K562 (cell line): ENCODE results near the gene IL12RB1. TPM values are rescaled to one million over a fixed set of nuclear protein-coding genes. Genes with fewer than 3 reads are reported as not detected.

ENCODE experiments used
- BACH1 ChIP-seq: fragments of 200-800 bp; sonication (Bioruptor generic); IDR thresholded peaks from 2 replicates; pipeline ENCODE4 v1.6.1; 2016; ENCODE audit warnings: missing genetic modification characterization, missing compliant biosample characterization
- BCOR ChIP-seq: fragments of 450-650 bp; IDR thresholded peaks from 2 replicates; pipeline ENCODE4 v1.6.1; 2016
- CBX5 ChIP-seq: IDR thresholded peaks from 2 replicates; pipeline ENCODE4 v1.6.1; 2014; ENCODE audit warnings: low read depth, borderline replicate concordance
- CC2D1A ChIP-seq: fragments of 450-650 bp; IDR thresholded peaks from 2 replicates; pipeline ENCODE4 v1.6.1; 2017; ENCODE audit warnings: mild to moderate bottlenecking
- ETV5 ChIP-seq: sonication (generic); formaldehyde crosslinking; IDR thresholded peaks from 2 replicates; pipeline ENCODE4 v1.4.0; 2020; ENCODE audit warnings: low read depth, mild to moderate bottlenecking, missing genetic modification reagents
- ETV6 ChIP-seq, 3 experiments: fragments of 150-350 bp in 1 of 3; sonication (generic) in 1 of 3; formaldehyde crosslinking in 1 of 3; IDR thresholded peaks; 2 replicates each; pipeline versions ENCODE4 v1.6.1 to v1.8.0; 2014 to 2022; ENCODE audit warnings: borderline replicate concordance in 2 of 3, low read depth in 2 of 3, antibody characterized with exemption in 1 of 3, low read length in 1 of 3, mild to moderate bottlenecking in 1 of 3, missing genetic modification reagents in 1 of 3
- KHSRP ChIP-seq: fragments of 450-650 bp; IDR thresholded peaks from 2 replicates; pipeline ENCODE4 v1.6.1; 2017
- KLF10 ChIP-seq: fragments of 250-450 bp; sonication (Bioruptor Pico); IDR thresholded peaks from 2 replicates; pipeline ENCODE4 v1.6.1; 2021; ENCODE audit warnings: matching md5 sums
- MTA1 ChIP-seq: fragments of 450-650 bp; IDR thresholded peaks from 2 replicates; pipeline ENCODE4 v1.6.1; 2017; ENCODE audit warnings: borderline replicate concordance
- MYNN ChIP-seq, 2 experiments: sonication (generic); formaldehyde crosslinking in 1 of 2; IDR thresholded peaks; 2 replicates each; pipeline versions ENCODE4 v1.5.0 to v1.6.1; 2016 to 2020; ENCODE audit warnings: antibody characterized with exemption in 1 of 2, missing genetic modification reagents in 1 of 2
- NR3C1 ChIP-seq: sonication (generic); formaldehyde crosslinking; IDR thresholded peaks from 2 replicates; pipeline ENCODE4 v1.8.1; 2022; ENCODE audit warnings: missing genetic modification reagents
- NUFIP1 ChIP-seq: fragments of 450-650 bp; IDR thresholded peaks from 2 replicates; pipeline ENCODE4 v1.6.1; 2018; ENCODE audit not compliant: partially characterized antibody
- PHF20 ChIP-seq: fragments of 450-650 bp; IDR thresholded peaks from 2 replicates; pipeline ENCODE4 v1.6.1; 2018; ENCODE audit not compliant: partially characterized antibody
- PHF8 ChIP-seq: fragments of 200-600 bp; sonication (generic); IDR thresholded peaks from 2 replicates; pipeline ENCODE4 v1.6.1; 2012; ENCODE audit warnings: mixed run types, mild to moderate bottlenecking, inconsistent platforms, low read length, moderate library complexity, borderline replicate concordance
- RNF219 ChIP-seq: fragments of 250-450 bp; sonication (Bioruptor Pico); IDR thresholded peaks from 2 replicates; pipeline ENCODE4 v1.5.0; 2022; ENCODE audit warnings: mild to moderate bottlenecking
- TCF7 ChIP-seq: sonication (generic); IDR thresholded peaks from 2 replicates; pipeline ENCODE4 v1.6.1; 2016; ENCODE audit warnings: antibody characterized with exemption, borderline replicate concordance
- ZBTB5 ChIP-seq: fragments of 450-650 bp; IDR thresholded peaks from 2 replicates; pipeline ENCODE4 v1.6.1; 2017; ENCODE audit warnings: antibody characterized with exemption
- ZNF324 ChIP-seq: fragments of 250-450 bp; sonication (Bioruptor Pico); IDR thresholded peaks from 2 replicates; pipeline ENCODE4 v1.4.0; 2020; ENCODE audit warnings: mild to moderate bottlenecking
- ZNF589 ChIP-seq: fragments of 200-800 bp; sonication (Bioruptor generic); IDR thresholded peaks from 2 replicates; pipeline ENCODE4 v1.6.1; 2016; ENCODE audit warnings: low read depth, missing genetic modification characterization, missing compliant biosample characterization
- ZNF740 ChIP-seq, 3 experiments: fragments of 200-800 bp in 1 of 3; sonication (Bioruptor generic) in 1 of 3; sonication (generic) in 1 of 3; formaldehyde crosslinking in 1 of 3; IDR thresholded peaks; 2 replicates each; pipeline versions ENCODE4 v1.6.1 to v1.8.0; 2016 to 2022; ENCODE audit warnings: mild to moderate bottlenecking in 2 of 3, missing compliant biosample characterization in 2 of 3, missing genetic modification characterization in 2 of 3, missing genetic modification reagents in 1 of 3
- polyA plus RNA-seq, 8 experiments: library from polyadenylated mRNA; depleted of rRNA in 4 of 8; stranded (reverse) in 5 of 8; unstranded in 3 of 8; fragments of >200 nt; fragmentation: Nextera tagmentation in 2 of 8; fragmentation: Illumina TruSeq in 1 of 8; extraction: Ambion mirVana in 2 of 8; extraction: Trizol in 1 of 8; gene quantifications; 2 replicates each; pipeline versions ENCODE4 v1.2.1 to v1.2.3, GENCODE V29; 2011 to 2014; ENCODE audit warnings: inconsistent platforms in 1 of 8, missing spikeins in 1 of 8
- total RNA-seq, 7 experiments: library from RNA; depleted of rRNA in 6 of 7; stranded (reverse); fragments of >200 nt in 6 of 7; fragmentation: Illumina TruSeq in 2 of 7; extraction: Trizol in 2 of 7; gene quantifications; 2 replicates each; pipeline versions ENCODE4 v1.2.1 to v1.2.3, GENCODE V29; 2011 to 2021; ENCODE audit warnings: low replicate concordance in 1 of 7

Gene IL12RB1
- total and polyA plus RNA-seq, 9 of the 15 experiments (the other 6 are each of a cell fraction or from before 2014, with no cell fraction given) = 0.04 to 0.07 (median 0.06) TPM; not detected in 5

GRCh38 chr19:18093439-18094161 is 6.9 kb upstream of the IL12RB1 start (continued):
- TF ChIP-seq NUFIP1 = no peak
- no peak for TF ChIP-seq TCF7
- TF ChIP-seq ETV5 (CRISPR knock-in tag) = no peak
- TF ChIP-seq ZBTB5 = no peak
- TF ChIP-seq MTA1 = no peak
- TF ChIP-seq ZNF589 (CRISPR knock-in tag) = peak; percentile 72; the same call in 1 of the 2 replicates
- no peak for TF ChIP-seq BCOR
- no peak for TF ChIP-seq RNF219 (CRISPR knock-in tag)
- TF ChIP-seq NR3C1 = no peak
- TF ChIP-seq CBX5 = no peak
- no peak for TF ChIP-seq PHF8
- no peak for TF ChIP-seq MYNN (IDR thresholded peaks at IDR 0.05)
- TF ChIP-seq MYNN (CRISPR knock-in tag; IDR thresholded peaks at IDR 0.05) = no peak
- no peak for TF ChIP-seq ZNF324 (CRISPR knock-in tag)
- no peak for TF ChIP-seq KHSRP
- TF ChIP-seq ZNF740 (CRISPR knock-in tag; IDR thresholded peaks at IDR 0.05) = no peak
- TF ChIP-seq ZNF740 (tag; IDR thresholded peaks at IDR 0.05) = no peak
- 0 out of 2 replicates have a peak, but pooled peaks have one; percentile 23 for TF ChIP-seq BACH1 (tag)
- no peak for TF ChIP-seq PHF20
- no peak; the same call in 1 of the 2 replicates for TF ChIP-seq CC2D1A
- no peak for TF ChIP-seq ETV6 (IDR thresholded peaks at IDR 0.05; ENCODE audit: borderline replicate concordance in 1 of 2, low read depth in 2 of 2, low read length in 1 of 2)
- TF ChIP-seq ETV6 (CRISPR knock-in tag; IDR thresholded peaks at IDR 0.05; ENCODE audit: borderline replicate concordance) = no peak
- TF ChIP-seq KLF10 (CRISPR knock-in tag) = no peak
